LHCN-M2 (cell line): ENCODE data around the gene TRIM49. TPM values are rescaled to one million over a fixed set of nuclear protein-coding genes. Genes with fewer than 3 reads are reported as not detected.
"Not testable (repeated sequence)": the region's sequence is repeated elsewhere in the genome, so short reads cannot be mapped to it uniquely, and the experiment has no call there.

Source experiments
- DNase-seq: peaks from one replicate; pipeline ENCODE4 v3.0.0-alpha.2; 2012; ENCODE audit warnings: low read depth
- polyA plus RNA-seq: library from polyadenylated mRNA; unstranded; fragments of >200 nt; gene quantifications from one replicate; pipeline ENCODE4 v1.2.1, GENCODE V29; 2012; ENCODE audit warnings: missing spikeins
- total RNA-seq: library from RNA; depleted of rRNA; stranded (reverse); fragments of >200 nt; gene quantifications from 2 replicates; pipeline ENCODE4 v1.2.3, GENCODE V29; 2014; rRNA removed

TRIM49 gene, protein sequence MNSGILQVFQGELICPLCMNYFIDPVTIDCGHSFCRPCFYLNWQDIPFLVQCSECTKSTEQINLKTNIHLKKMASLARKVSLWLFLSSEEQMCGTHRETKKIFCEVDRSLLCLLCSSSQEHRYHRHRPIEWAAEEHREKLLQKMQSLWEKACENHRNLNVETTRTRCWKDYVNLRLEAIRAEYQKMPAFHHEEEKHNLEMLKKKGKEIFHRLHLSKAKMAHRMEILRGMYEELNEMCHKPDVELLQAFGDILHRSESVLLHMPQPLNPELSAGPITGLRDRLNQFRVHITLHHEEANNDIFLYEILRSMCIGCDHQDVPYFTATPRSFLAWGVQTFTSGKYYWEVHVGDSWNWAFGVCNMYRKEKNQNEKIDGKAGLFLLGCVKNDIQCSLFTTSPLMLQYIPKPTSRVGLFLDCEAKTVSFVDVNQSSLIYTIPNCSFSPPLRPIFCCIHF
- total RNA-seq = not detected in 2 replicates
- not detected for polyA plus RNA-seq

DNA sequence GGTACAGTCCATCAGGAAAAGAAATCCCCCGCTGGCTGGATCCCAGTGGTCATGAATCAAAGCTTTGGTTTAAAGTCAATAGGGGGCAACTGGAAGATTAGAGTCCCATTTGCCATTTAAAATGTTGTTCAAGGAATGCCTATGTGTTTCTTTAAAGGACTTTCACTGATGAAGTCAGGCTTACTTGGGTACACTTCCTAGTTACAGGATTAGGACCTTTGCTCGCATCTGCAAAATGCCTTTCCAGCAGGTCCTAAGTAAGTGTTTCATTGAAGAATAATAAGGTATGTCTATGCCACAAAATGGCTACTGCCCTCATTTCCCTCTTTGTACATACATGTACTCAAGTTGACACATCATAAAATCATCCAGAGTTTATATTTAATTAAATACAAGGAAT is at the start of gene TRIM49:
TSS of gene TRIM49 (minus strand) at position 101 of the 400 bp plus-strand sequence. CDS start 4,106 bp downstream, outside the sequence.
- DNase-seq = not testable (repeated sequence)

DNA sequence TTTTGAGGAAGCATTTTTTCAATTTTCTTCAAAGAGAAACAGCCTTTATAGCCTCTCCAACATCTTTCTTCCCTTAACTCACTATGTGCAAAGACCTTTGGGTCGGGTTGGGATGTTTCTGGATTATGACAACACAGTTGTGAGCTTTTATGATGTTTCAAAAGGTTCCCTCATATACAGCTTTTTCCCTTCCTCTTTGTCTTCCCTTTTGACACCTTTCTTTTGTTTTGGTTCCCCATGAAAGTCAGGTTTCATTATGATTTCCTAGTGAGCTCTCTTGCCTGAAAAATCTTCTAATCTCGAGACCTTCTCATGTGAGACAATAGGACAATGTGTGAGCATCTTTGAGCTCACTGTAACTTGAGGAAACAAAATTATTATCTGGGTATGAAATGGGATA is 18.3 kb upstream of the TRIM49 start:
- not testable (repeated sequence) for DNase-seq

DNA sequence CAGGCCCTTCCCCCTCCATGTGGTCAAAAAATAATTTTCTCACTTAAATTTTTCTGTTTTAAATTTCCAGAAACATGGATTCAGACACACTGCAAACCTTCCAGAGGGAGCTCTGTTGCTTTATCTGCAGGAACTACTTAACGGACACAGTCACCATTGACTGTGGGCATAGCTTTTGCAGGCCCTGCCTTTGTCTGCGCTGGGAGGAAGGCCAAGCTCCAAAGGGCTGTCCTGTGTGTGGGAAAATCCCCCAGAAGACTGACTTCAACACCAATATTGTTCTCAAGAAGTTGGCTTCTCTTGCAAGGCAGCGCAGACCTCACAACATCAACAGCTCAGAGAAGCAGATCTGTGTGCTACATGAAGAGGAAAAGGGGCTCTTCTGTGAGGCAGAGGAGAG is 11.6 kb upstream of the TRIM49 start:
- DNase-seq = not testable (repeated sequence)

DNA sequence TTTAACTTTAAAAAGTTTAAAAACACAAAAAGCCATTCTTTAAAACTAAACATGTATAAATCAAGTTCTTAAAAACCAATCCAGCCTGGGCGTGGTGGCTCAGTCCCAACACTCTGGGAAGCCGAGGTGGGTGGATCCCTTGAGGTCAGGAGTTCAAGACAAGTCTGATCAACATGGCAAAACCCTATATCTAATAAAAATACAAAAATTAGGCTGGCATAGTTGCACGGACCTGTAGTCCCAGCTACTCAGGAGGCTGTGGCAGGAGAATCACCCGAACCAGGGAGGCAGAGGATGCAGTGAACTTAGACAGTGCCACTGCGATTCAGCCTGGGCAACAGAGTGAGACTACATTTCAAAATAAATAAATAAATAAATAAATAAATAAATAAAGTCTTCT is 5.2 kb upstream of the TRIM49 start:
- not testable (repeated sequence) for DNase-seq

DNA sequence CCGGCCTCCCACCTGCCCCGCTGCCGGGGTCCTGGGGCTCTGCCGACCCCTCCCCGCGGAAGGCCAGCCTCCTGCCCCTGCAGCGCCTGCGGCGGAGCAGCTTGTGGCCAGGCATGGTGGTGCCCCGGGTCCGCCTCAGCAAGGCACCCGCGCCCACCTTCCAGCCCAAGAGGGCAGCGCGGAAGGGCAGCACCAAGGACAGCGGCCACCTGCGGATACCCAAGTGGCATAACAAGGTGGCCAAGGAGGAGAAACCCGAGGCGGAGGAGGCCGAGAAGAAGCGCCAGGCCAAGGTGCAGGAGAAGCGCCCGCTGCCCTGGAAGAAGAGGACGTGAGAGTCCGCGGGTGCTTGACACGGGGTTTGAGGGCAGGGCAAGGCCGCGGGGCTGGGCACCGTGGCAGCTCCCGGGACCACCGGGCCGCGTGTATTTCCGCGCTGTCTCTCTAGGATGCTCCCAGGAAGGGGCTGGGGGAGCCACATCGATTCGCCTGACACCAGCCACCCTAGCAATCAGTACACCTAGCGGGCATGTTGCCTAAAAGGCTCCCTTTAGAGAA is 20.8 kb downstream of the TRIM49 start:
- not testable (repeated sequence) for DNase-seq

DNA sequence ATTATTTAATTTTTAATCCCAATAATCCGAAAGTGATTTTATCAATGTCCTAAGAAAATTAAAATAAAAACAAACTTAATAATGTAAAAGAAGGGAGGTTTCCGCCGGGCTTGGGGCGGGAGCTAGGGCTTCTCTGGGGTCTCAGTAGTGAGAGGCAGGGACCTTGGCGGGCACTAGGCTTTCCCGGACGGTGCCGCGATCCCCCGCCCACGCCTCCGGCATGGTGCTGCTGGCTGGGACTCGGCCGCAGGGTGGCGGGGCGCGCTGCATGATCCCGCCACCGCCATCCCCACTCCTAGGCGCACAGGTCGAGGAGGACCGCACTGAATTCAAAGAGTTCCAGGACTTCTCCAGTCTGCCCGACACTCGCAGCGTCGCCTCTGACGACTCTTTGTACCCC is 22.6 kb downstream of the TRIM49 start:
- DNase-seq = not testable (repeated sequence)

DNA sequence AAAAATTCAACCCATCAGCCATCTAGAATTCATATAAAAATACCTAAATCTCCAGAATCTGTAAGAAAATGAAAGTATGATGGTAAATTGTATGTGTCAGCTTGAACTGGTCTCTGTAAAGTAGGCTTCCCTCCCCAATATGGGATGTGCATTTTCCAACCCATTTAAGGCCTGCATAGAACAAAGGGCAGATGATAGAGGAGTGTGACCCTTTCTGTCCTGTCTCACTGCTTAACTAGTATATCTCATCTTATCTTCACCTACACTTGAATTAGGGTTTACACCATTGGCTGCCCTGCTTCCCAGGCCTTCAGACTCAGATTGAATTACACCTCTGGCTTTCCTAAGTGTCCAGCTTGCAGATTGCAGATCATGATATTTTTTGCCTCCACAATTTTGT is 57.6 kb downstream of the TRIM49 start:
- DNase-seq = not testable (repeated sequence)

Other genes with a start within 250 kb of the TRIM49 start
- not detected in 2 replicates for gene TRIM77, start 98.3 kb downstream of the TRIM49 start, total RNA-seq
- gene TRIM64B, start 69.9 kb upstream of the TRIM49 start, total RNA-seq = not detected in 2 replicates
- gene TRIM49D1, start 113.7 kb upstream of the TRIM49 start, total RNA-seq = not detected in 2 replicates
- gene TRIM49D2, start 115.5 kb upstream of the TRIM49 start, total RNA-seq = not detected in 2 replicates
- not detected in 2 replicates for gene TRIM64, start 157.5 kb upstream of the TRIM49 start, total RNA-seq
- gene TRIM49C, start 222.5 kb upstream of the TRIM49 start, total RNA-seq = not detected in 2 replicates